ENCODE data around the gene ATAD2B. TPM values are rescaled to one million over a fixed set of nuclear protein-coding genes. Genes with fewer than 3 reads are reported as not detected.

The ATAD2B gene
- total RNA-seq, 1 donor from 2014 or later: 8.4 TPM

DNA sequence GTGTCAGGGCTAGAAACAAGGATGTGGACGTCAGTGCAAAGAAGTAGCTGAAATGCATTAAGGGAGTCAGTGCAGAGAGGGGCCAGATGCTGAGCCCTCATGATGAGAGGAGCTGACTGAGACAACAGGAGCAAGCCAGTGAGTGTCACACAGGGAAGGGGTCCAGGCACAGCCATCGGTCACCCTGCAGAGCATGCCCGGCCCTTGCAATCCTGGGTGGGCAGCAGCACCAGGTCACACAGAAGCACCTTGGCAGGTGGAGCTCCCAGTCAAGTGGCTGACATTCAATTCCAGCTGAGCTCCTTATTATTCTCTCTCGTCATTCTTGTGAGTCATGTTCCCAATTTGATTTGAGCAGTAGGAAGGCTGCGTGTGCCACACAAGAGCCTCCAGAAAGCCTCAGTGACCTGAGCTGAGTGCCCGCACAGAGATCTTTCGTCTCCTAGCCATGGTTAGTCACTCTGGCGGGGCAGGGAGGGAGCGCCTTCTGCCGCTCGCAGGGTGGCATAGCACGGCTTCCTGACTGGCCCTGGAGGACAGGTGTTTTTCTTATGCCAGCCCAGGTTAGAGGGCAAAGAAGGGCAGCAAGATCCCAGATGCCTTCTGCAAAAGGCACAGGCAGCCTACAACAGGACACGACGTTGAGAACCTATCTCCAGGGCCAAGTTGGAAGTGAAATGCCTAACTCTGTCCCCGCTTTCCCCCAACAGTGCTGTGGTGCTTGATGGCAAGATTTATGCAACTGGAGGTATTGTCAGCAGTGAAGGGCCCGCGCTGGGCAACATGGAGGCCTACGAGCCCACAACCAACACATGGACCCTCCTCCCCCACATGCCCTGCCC, 220.9 kb downstream of the ATAD2B start:
- H3K27ac ChIP-seq: no peak overlapping the region
- intact Hi-C loops (cut with DNase I): no loop called here
- DNase-seq (ENCODE audit: low spot score in 2 of 2): no peak
- H3K27me3 ChIP-seq: no peaks in the 10 kb centered on the region
- TF ChIP-seq, protein P1, sequence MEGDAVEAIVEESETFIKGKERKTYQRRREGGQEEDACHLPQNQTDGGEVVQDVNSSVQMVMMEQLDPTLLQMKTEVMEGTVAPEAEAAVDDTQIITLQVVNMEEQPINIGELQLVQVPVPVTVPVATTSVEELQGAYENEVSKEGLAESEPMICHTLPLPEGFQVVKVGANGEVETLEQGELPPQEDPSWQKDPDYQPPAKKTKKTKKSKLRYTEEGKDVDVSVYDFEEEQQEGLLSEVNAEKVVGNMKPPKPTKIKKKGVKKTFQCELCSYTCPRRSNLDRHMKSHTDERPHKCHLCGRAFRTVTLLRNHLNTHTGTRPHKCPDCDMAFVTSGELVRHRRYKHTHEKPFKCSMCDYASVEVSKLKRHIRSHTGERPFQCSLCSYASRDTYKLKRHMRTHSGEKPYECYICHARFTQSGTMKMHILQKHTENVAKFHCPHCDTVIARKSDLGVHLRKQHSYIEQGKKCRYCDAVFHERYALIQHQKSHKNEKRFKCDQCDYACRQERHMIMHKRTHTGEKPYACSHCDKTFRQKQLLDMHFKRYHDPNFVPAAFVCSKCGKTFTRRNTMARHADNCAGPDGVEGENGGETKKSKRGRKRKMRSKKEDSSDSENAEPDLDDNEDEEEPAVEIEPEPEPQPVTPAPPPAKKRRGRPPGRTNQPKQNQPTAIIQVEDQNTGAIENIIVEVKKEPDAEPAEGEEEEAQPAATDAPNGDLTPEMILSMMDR (IDR thresholded peaks at IDR 0.05): no peak
- no peaks in the 10 kb centered on the region for H3K4me1 ChIP-seq
- peaks cover 20 to 54% of the 10 kb centered on the region in 2 donors for H3K36me3 ChIP-seq
- no peaks in the 10 kb centered on the region for H3K9me3 ChIP-seq
- H3K4me3 ChIP-seq: no peak overlapping the region

GRCh38 chr2:23703583-23704385, 223.1 kb downstream of the ATAD2B start:
- Histone ChIP-seq H3K4me3 (no peak overlapping the region), H3K36me3 (peaks cover 14 to 69% of the 10 kb centered on the region in 2 donors), H3K4me1 (no peaks in the 10 kb centered on the region), H3K27ac (no peak overlapping the region), H3K27me3 (no peaks in the 10 kb centered on the region), H3K9me3 (no peaks in the 10 kb centered on the region)
- peak in 1 of 2 donors; percentile 55 for DNase-seq (ENCODE audit: low spot score in 2 of 2)
- intact Hi-C loops (cut with DNase I): no loop called here
- TF ChIP-seq, protein P1 (IDR thresholded peaks at IDR 0.05): no peak

- TF ChIP-seq, protein P1 (IDR thresholded peaks at IDR 0.05): no peak
- H3K4me1 ChIP-seq: no peaks in the 10 kb centered on the region
- H3K27ac ChIP-seq: no peak overlapping the region
- intact Hi-C loops (cut with DNase I): no loop called here
- H3K9me3 ChIP-seq: no peaks in the 10 kb centered on the region
- H3K4me3 ChIP-seq: no peak overlapping the region
- H3K36me3 ChIP-seq: peaks cover 9 to 66% of the 10 kb centered on the region in 2 donors
- DNase-seq (ENCODE audit: low spot score in 2 of 2): peak in 1 of 2 donors; percentile 56
- H3K27me3 ChIP-seq: no peaks in the 10 kb centered on the region
Measured at GRCh38 chr2:23703037-23703582, 223.8 kb downstream of the ATAD2B start.

DNA sequence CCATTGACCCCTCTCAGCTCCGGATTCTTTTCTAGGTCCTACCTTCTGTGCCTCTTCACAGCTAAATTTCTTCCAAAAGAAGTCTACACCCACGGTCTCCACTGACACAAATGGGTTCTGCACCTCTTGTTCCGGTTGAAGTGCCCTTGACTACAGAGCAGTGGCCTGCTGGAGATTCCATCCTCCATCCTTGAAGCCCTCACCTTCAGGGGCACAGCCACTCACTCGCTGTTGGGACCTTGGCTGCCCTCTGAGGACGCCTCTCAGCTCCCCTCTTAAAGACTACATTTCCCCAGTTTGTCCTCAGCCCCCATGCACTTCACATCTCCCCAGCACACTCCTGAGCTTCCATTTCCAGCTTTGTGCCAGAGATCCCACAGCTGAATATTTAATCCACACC, 226.3 kb downstream of the ATAD2B start:
- H3K27ac ChIP-seq: no peak overlapping the region
- peaks cover 14 to 63% of the 10 kb centered on the region in 2 donors for H3K36me3 ChIP-seq
- DNase-seq (ENCODE audit: low spot score in 2 of 2): peak in 1 of 2 donors; percentile 9
- no peaks in the 10 kb centered on the region for H3K27me3 ChIP-seq
- intact Hi-C loops (cut with DNase I): no loop called here
- H3K9me3 ChIP-seq: no peaks in the 10 kb centered on the region
- H3K4me1 ChIP-seq: no peaks in the 10 kb centered on the region
- H3K4me3 ChIP-seq: no peak overlapping the region
- TF ChIP-seq, protein P1 (IDR thresholded peaks at IDR 0.05): no peak

DNA sequence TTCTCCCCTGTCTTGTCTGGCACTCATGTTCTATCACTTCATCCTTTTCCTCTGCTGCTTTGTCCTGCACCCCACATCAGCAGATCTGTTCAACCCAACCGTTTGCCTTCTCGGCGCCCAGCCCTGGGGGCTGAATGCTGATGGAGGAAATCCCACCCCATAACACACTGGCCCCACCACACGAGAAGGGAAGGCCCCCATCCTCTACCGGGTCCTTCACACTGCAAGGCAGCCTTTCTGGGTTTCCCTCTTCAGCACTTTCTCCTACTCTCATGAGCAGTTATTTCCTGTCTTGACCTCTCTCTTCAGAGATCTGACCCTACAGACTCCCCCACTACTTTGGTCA, 227.4 kb downstream of the ATAD2B start:
- intact Hi-C loops (cut with DNase I): no loop called here
- Histone ChIP-seq H3K4me1 (no peaks in the 10 kb centered on the region), H3K27ac (no peak overlapping the region), H3K36me3 (peaks cover 14 to 68% of the 10 kb centered on the region in 2 donors), H3K9me3 (no peaks in the 10 kb centered on the region), H3K4me3 (no peak overlapping the region), H3K27me3 (no peaks in the 10 kb centered on the region)
- TF ChIP-seq, protein P1 (IDR thresholded peaks at IDR 0.05): no peak
- peak in 1 of 2 donors; percentile 30 for DNase-seq (ENCODE audit: low spot score in 2 of 2)

Measured in ascending aorta (tissue), 2 donors.